Measurements from ENCODE around the gene MICAL3.
A peak's percentile ranks its signal among the peaks of the same experiment; 100 is the strongest.
"Not testable (repeated sequence)": the region's sequence is repeated elsewhere in the genome, so short reads cannot be mapped to it uniquely, and the experiment has no call there.

MICAL3 gene

GRCh38 chr22:17772249-17772957 lies 252.0 kb downstream of the MICAL3 start:
- DNase-seq (ENCODE audit: low read depth in 4 of 4, low spot score in 1 of 4) = no peak

GRCh38 chr22:17770180-17771077 lies 253.9 kb downstream of the MICAL3 start:
- no peak for DNase-seq (ENCODE audit: low read depth in 4 of 4, low spot score in 1 of 4)

- no peak for DNase-seq (ENCODE audit: low read depth in 4 of 4, low spot score in 1 of 4)
Observed at GRCh38 chr22:17769716-17770082, 254.7 kb downstream of the MICAL3 start.

- DNase-seq (ENCODE audit: low read depth in 4 of 4, low spot score in 1 of 4) = no peak
Observed at GRCh38 chr22:17769013-17769715, 255.2 kb downstream of the MICAL3 start.

DNA sequence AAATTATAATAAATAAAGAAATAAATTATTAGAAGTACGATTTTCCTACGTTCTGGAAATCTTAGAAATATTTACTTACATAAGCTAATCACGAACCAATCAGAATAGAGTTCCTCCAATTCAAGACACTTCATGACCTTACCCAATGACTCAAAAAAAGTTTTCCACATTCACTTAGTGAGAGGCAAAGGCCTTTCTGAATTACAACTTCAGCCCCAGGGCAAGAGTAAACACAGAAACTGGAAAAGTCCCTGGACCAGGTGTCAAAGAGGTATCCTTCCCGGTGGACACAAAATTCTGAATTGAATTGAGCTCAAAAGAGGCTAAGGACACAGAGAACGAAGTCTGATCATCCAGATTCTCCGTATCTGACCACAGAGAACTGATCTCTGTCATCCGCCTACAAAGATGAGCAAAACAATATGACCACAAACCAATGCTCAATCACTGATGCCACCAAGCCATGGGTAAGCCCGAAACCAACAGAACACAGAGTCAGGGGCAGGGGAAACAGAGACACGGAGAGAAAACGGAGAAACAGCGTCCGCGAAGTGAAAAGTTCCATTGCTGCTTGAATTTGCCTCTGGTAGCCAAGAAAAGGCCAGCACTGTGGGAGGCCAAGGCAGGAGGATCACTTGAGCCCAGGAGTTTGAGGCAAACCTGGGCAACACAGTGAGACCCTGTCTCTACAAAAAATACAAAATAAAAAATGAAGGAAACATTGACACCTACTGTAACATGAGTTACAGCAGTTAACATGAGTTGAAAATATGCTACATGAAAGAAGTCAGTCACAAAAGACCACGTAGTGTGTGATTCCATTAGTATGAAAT lies 256.9 kb downstream of the MICAL3 start:
- DNase-seq (ENCODE audit: low read depth in 4 of 4, low spot score in 1 of 4) = peak in 1 of 4 experiments; percentile 60

- not testable (repeated sequence) for DNase-seq (ENCODE audit: low read depth in 4 of 4, low spot score in 1 of 4)
Observed at GRCh38 chr22:17764852-17765251, 259.5 kb downstream of the MICAL3 start.

DNA sequence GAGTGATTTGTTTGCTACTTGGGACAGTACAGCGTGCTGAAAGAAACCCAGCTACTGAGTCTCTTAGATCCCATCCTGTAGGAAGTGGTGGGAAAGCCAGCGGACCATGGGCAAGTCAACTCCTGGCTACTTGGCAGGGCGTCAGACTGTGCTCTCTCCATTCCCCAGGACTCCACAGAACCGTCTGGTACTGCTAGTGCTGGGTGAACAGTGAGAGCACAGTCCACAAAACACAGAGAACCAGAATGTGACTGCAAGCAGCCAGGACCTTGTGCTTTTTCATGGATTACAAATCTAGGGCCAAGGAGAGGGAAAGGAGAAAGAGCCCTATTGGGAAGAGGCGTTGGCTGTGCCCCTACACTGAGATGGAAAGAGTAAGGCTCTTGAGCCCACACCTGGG lies 260.3 kb downstream of the MICAL3 start:
- no peak for DNase-seq (ENCODE audit: low read depth in 4 of 4, low spot score in 1 of 4)

GRCh38 chr22:17763442-17763841 lies 260.9 kb downstream of the MICAL3 start:
- DNase-seq (ENCODE audit: low read depth in 4 of 4, low spot score in 1 of 4) = not testable (repeated sequence)

- DNase-seq (ENCODE audit: low read depth in 4 of 4, low spot score in 1 of 4) = no peak
Observed at GRCh38 chr22:17761138-17761488, 263.2 kb downstream of the MICAL3 start.

- DNase-seq (ENCODE audit: low read depth in 4 of 4, low spot score in 1 of 4) = no peak
Observed at GRCh38 chr22:17754233-17754925, 270.0 kb downstream of the MICAL3 start.

DNA sequence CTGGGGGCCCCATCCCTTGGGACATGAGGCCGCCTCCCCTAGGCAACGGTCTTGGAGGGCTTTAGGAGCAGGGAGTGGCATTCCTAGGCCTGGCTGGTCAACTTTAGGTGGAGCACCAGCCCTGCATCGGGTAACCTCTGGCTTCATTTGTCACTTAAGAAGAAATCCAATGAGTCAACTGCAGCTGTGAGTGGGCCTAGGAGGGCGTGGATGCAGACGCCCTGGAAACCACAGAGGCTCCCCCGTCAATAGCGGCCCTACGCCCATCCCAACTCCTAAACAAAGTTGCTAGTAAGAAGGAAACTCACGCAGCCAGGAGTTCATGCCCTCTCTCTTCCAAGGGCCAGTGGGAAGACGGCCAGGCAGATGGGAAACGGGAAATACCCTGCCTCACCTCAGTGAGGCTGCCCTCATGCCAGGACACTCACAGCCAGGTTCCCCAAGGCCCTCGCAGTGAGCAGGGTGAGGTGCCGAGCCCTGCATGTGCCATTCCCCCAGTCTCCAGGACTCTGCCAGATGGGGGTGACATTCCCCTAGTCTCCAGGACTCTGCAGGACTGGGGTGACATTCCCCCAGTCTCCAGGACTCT lies 270.9 kb downstream of the MICAL3 start:
- no peak for DNase-seq (ENCODE audit: low read depth in 4 of 4, low spot score in 1 of 4)

DNA sequence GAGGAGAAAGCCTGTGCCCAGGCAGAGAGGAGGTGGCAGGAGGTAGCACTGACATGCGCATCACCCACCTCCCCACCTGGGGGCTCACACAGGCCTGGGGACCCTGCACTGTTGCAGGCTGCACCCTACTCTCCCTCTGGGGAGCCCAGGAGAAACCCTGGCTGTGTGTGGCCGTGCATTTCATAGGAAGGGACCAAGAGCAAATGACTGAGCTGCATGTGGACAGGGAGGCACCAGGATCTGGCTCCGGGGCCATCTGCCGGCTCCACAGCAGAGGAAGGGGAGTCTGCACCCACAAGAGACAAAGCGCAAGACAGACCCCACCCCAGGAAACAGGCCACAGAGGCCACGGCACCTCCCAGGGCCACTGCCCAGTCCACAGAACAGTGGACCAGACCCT lies 272.8 kb downstream of the MICAL3 start:
- no peak for DNase-seq (ENCODE audit: low read depth in 4 of 4, low spot score in 1 of 4)

- no peak for DNase-seq (ENCODE audit: low read depth in 4 of 4, low spot score in 1 of 4)
Observed at GRCh38 chr22:17749605-17750395, 274.6 kb downstream of the MICAL3 start.

- DNase-seq (ENCODE audit: low read depth in 4 of 4, low spot score in 1 of 4) = no peak
Observed at GRCh38 chr22:17748555-17749353, 275.6 kb downstream of the MICAL3 start.

- no peak for DNase-seq (ENCODE audit: low read depth in 4 of 4, low spot score in 1 of 4)
Observed at GRCh38 chr22:17746916-17747315, 277.4 kb downstream of the MICAL3 start.

- DNase-seq (ENCODE audit: low read depth in 4 of 4, low spot score in 1 of 4) = no peak
Observed at GRCh38 chr22:17744430-17744829, 279.9 kb downstream of the MICAL3 start.

DNA sequence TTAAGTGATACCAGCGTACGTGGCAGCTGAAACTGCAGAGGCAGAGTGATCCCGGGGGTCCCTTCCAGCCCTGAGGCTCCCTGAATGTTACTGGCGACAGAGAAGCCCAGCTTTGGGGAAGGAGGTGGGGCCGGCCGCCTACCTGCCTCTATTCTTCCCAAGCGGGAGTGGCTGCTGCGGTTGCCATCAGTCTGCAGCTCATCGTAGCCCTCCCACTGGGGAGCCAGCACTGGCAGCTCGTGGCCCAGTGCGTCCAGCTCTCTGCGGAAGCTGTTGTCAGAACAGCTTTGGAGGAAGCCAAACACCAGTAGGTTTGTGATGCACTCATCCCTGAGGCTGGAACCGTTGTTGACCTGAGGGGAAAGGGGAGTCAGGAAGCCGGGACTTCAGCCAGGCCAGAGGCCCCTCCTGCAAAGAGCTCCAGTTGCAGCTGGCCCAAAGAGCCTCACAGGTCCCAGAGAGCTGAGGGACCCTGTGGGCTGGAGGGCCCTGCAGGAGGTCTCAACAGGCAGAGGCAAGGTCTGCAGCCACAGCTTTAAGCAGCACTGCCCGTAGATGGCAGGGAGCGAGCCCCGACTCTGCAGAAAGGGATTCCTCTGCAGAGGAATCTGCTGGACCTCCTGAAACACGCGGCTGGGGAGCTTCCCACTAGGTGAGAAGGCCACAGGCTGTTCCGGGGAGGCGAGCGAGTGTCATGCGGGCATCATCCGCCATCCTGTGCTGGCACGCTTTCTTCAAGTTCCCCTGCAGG lies 280.5 kb downstream of the MICAL3 start:
- DNase-seq (ENCODE audit: low read depth in 4 of 4, low spot score in 1 of 4) = no peak

- peak; percentile 49 to 54 (median 50) for DNase-seq (ENCODE audit: low read depth in 4 of 4, low spot score in 1 of 4)
Observed at GRCh38 chr22:17742527-17742902, 281.8 kb downstream of the MICAL3 start.
